IPS-15b (cell line): ENCODE data around the gene GSKIP.

Experiments
- H3K27me3 ChIP-seq: one replicate; pipeline ENCODE4 v1.6.1; 2013; ENCODE audit warnings: low read length; ENCODE audit not compliant: control insufficient read depth, insufficient read depth
- H3K36me3 ChIP-seq: one replicate; pipeline ENCODE4 v1.6.1; 2013; ENCODE audit warnings: low read length; ENCODE audit not compliant: control insufficient read depth, insufficient read depth
- H3K4me1 ChIP-seq: one replicate; pipeline ENCODE4 v1.6.1; 2013; ENCODE audit warnings: mild to moderate bottlenecking, low read length; ENCODE audit not compliant: control insufficient read depth, insufficient read depth
- H3K4me3 ChIP-seq: one replicate; pipeline ENCODE4 v1.5.1; 2013; ENCODE audit warnings: low read depth, low read length
- H3K9ac ChIP-seq: one replicate; pipeline ENCODE4 v1.6.1; 2013; ENCODE audit warnings: low read depth, mild to moderate bottlenecking, low read length
- H3K9me3 ChIP-seq: one replicate; pipeline ENCODE4 v1.6.1; 2013; ENCODE audit warnings: mild to moderate bottlenecking, low read length; ENCODE audit not compliant: control insufficient read depth, insufficient read depth

GSKIP gene

DNA sequence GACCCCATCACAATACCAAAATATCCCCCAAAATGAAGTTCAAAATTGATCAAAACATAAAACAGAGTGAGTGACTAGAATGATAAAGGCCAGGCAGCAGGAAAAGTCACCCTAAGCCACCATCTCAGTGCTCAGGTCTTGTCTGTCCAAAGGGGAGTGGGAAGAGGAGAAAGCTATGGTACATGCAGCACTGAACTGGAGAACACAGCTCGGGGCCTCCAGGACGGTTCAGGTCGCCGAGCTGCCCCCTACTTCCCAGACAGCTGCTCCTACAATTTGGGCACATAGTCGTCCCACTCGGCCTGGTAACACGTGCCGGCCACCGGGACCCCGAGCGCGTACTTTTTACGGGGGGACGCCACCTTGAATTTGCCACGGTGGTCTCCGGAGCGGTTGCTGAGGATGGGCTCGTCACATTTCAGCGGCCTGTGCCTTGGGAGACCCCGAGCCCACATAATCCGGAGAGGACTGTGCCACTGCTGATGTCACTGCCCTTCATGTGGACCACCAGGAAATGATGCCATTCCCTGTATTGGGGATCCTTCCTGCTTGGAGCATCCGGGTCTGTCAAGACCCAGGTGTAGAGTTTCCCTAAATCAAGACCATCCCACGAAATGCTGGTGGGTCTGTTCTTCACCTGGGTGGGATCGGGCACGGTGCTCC is 60.3 kb downstream of the GSKIP start:
- Histone ChIP-seq H3K9ac (no peak overlapping the region), H3K9me3 (no peaks in the 10 kb centered on the region), H3K4me1 (no peaks in the 10 kb centered on the region), H3K36me3 (no peaks in the 10 kb centered on the region), H3K27me3 (no peaks in the 10 kb centered on the region), H3K4me3 (peak overlapping the region; percentile 35)

- no peaks in the 10 kb centered on the region for H3K9me3 ChIP-seq
- no peaks in the 10 kb centered on the region for H3K4me1 ChIP-seq
- no peaks in the 10 kb centered on the region for H3K36me3 ChIP-seq
- H3K9ac ChIP-seq = no peak overlapping the region
- H3K4me3 ChIP-seq = peak overlapping the region; percentile 35
- no peaks in the 10 kb centered on the region for H3K27me3 ChIP-seq
Measured at GRCh38 chr14:96424109-96424989, 61.0 kb downstream of the GSKIP start.

DNA sequence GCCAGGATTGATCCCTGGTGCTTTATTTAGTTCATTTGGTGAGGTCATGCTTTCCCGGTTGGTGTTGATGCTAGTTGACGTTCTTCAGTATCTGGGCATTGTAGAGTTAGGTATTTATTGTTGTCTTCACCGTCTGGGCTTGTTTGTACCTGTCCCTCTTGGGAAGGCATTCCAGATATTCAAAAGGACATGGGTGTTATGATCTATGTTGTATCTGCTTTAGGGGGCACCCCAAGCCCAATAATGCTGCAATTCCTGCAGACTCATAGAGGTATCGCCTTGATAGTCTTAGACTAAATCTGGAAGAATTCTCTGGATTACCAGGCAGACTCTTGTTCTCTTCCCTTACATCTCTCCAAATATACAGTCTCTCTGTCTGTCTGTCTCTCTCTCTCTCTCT is 70.7 kb downstream of the GSKIP start:
- no peaks in the 10 kb centered on the region for H3K4me1 ChIP-seq
- H3K4me3 ChIP-seq = no peak overlapping the region
- H3K36me3 ChIP-seq = no peaks in the 10 kb centered on the region
- H3K9ac ChIP-seq = no peak overlapping the region
- no peaks in the 10 kb centered on the region for H3K27me3 ChIP-seq
- H3K9me3 ChIP-seq = no peaks in the 10 kb centered on the region
